ENCODE measurements around the gene VAV2.

Gene VAV2

DNA sequence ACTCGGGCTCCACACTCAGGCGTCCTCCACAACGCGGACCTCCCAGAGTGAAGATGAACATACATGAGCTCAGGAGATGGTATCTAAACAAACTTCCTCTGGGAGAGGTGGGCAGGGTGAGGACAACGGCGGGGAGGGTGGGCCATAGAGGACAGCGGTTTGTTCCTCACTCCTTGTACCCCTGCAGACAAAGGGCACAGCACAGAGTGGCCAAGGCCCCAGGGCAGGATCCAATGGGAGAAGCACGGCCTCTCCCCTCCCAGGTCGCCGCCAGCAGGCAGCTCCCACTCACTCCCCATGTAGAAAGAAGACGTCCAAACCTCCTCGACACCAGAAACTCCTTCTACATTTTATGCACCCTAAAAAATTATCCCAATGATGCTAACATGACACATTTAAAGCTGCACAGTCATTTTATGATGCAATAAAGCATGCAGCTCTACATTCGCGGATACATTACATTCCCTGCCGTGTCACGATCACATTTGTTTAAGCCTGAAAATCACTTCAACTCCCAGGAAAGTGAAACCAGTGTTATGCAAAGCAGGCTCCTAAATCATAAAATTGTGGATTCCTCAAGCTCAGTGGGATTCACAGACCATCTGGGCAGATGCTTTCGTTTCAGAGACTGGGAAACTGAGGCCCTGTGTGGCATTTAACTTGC lies 166.4 kb downstream of the VAV2 start:
- intact Hi-C loops (cut with DNase I), result no loop called here
- DNase-seq, result no peak

DNA sequence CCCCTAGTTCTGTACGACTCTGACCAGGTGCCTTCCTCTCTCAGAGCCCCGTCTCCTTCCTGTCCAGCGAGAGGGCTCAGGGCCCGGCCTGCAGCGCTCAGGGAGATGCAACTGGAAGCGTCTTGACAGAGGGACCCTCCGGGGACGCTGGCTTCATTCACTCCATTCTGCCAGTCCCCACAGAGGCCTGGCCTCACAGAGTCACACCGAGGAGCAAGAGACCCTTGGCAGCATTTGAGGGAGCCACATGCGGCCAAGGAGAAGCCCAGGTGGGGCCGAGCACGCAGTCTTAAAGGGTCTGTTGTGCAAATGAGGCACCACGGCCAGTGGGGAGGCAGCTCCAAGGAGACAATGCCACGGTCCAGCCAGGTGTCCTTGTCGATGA lies 167.3 kb downstream of the VAV2 start:
- no peak for DNase-seq
- intact Hi-C loops (cut with DNase I), result no loop called here

DNA sequence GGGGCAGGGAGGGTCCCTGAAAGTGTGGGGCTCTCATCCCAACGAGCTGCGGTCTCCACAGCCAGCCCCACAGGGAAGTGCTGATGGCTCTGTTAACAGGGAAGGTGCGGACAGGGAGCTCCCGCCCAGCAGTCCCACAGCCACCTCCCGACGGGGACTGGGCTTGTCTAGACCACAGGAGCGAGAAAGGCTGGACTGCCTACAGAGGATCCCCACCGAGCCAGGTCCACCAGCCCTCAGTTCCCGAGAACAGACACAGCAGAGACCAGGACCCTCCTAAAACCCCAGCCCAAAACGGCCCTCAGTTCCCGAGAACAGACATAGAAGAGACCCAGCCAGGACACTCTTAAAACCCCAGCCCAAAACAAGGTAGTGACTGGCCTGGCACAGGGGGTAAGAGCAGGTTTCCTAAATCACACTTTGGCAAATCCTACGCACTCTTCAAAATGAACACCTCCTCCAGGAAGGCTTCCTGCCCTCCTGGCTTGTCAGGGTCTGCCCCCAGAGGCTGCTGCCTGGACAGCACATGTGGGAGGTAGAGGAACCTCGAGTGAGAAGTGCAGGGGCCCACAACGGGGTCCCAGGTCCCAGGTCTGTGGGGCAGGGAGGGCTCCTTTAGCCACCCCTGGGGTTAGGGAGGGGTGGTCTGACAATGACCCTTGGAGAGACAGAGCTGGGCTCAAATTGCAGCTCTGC lies 167.9 kb downstream of the VAV2 start:
- intact Hi-C loops (cut with DNase I), result no loop called here
- DNase-seq, result no peak

DNA sequence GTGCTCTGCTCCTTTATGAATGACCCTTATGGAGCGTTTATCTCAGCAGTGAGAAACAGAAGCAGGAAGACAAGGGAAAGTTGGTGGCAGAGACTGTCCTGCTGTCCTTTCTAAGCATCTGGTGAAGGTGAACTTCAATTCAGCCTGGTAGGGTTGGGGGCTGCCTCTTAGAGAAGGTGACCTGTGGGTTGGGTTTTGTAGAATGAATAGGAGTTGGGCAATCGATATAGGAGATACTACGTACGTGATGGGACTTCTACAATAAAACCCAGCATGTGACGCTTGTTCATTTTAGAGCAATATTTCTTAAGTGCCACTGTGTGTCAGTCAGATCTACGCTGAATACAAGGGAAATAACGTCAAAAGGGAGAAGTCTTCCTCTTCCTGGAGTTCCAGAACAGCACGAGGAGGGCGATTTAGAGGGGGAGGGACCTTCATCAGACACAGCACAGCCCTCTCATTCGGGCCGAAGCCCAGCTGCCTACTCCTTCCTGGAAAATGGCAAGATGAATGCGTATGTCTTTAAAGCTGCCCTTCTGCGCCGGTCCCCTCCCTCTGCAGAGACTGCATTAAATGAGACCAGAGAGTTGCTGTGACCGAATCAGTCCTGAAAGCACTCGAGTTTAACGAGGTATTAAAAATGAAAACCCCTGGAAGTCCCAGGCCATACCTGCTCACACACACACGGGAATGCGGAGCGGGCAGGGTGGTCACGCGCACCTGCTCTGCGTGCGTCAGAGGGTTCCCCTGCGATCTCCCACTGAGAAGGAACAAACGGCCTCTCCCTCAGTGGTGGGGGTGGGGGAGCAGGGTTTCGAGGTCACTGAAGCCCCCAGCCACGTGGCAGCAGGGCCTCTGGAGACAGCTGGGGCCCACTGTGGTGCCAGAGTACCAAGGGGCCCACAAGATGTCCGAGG lies 168.7 kb downstream of the VAV2 start:
- intact Hi-C loops (cut with DNase I), result no loop called here
- DNase-seq, result no peak

DNA sequence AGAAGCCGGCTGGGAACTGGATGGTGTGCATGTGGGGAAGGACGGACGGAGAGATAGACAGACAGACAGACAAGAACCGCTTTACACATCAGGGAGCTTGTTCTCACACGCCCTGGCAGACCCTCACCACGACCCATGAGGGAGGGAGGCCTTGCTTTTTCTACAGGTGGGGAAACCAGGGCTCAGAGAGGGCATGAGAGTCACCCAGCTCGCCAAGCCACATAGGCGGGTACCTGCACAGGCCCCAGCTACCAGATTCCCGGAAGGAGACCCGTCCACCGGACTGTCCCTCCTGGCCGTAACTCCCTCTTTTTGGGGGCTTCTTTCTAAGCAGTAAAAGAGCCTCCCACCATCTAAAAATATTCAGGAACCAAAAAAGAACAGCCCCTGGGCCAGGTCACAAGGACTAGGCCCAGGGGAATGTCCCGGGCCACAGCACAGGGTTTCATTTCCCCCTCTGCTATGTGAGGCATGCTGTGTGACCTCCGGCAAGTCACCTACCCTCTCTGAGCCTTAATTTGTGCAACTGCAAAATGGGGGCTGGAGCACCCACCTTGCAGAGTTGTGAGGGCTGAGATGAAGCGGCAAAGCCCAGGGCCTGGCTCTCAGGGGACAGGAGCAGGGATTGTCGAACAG lies 169.6 kb downstream of the VAV2 start:
- DNase-seq, result no peak
- intact Hi-C loops (cut with DNase I), result no loop called here

DNA sequence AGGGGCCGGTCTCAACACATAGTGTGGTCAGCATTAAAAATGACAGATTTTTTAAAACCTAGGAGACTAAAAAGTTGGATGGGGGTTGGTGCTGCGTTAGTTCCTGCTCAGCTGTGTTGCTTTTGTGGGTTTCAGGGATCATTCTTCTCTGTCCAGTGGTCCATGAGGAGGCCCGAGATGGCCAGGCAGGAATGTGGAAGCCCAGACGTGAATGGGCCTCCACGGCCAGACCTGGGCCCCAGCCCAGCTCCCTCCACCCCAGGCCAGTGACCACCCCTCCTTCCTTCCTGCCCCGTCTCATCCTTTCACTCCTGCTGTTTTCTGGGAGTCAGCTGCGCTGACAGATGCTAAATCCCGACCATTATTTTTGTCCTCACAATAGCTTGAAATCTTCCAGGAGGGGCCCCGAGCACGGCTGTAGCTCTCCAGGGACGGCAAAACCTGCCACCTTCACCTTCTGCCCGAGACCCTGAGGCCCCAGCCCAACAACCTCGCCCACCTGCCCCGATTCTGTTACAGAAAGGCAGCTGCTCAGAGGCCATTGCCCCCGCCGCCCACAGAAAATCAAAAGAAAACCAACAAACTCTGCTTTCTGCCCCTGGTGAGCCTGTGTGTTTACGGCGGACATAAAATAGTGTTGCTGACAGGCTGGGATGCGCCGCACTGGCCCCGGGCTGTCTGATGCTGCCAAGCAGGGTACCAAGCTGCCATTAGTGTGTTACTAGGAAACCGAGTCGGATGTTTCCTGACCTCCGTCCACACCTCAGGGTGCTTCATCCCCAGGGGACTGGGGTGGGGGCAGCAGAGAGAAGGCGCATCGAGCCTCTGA lies 170.3 kb downstream of the VAV2 start:
- no peak for DNase-seq
- intact Hi-C loops (cut with DNase I), result no loop called here

DNA sequence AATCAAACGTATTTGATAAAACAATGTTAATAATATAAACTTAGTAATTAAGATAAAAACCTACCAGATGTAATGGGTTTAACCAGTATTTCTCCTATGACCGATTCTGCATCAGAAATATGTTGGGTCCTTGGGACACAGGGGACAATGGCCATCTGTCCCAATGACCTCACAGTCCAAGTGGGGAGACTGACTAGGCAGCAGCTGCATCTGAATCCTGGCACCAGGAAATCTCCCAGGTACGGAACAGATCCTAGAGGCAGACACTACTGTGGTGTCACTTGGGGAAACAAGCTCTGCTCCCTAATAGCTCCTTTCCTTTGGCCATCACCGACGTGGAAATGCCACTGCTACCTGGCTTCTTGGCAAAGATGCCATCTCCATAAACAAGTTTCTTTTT lies 172.2 kb downstream of the VAV2 start:
- intact Hi-C loops (cut with DNase I), result no loop called here
- no peak for DNase-seq

DNA sequence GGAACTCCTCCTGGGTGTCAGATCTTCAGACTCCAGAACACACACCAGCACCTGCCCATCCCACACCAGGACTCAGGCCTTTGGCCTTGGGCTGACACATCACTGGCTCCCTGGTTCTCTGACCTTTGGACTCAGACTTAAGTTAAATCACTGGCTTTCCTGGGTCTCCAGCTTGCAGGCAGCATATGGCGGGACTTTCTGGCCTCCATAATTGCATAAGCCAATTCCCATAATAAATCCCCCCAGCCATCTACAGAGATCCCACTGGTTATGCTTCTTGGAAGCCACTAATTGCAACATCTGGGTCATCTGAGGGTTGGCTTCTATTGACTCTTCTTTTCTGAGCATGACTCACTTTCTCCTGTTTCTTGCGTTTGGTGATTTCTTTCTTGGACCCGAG lies 173.7 kb downstream of the VAV2 start:
- no peak for DNase-seq
- intact Hi-C loops (cut with DNase I), result no loop called here

DNA sequence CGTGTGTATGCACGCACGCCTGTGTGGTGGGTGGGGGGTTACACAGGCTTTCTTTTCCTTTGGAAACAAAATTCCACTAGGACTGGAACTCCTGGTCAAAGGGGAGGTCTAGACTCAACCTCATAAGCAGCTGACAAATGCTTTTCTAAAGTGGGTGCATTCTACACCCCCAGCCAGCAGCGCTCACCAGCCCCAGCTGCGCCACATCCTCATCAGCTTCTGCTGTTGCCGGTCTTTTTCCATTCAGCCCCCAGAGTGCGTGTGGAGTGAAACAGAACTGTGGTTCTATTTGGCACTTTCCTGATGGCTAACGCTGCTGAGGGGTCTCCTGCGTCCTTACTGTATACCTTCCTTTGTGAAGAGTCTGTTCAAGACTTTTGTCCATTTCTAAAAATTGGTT lies 176.3 kb downstream of the VAV2 start:
- DNase-seq, result no peak
- intact Hi-C loops (cut with DNase I), result no loop called here

DNA sequence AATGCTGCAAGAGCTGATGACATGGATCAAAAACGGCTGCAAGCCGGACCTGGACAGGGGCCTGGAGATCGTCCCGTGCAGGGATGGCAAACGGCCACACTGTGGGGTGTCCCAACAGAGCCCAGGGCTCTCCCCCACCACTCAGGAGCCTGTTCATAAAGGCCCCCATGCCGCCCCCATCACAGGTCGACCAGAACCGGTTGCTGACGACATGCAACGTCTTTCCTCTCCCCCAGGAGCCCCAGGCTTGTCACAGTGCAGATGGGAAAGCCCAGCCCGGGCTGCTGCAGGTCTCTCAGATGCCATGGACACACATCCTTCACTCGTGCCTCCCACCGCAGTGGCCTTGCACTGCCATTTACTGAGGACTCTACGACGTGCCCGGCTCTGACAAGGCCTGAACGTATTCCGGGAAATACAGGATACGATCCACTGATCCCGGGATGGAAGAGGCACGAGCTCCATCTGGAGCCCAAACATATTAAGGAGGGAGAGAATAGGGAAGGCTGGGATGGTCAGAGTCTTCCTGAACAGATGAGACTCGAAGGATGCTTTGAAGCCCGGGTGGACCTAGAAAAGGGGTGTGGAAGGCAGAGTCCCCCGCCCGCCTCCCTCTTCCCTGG lies 177.4 kb downstream of the VAV2 start:
- intact Hi-C loops (cut with DNase I), result no loop called here
- no peak for DNase-seq

DNA sequence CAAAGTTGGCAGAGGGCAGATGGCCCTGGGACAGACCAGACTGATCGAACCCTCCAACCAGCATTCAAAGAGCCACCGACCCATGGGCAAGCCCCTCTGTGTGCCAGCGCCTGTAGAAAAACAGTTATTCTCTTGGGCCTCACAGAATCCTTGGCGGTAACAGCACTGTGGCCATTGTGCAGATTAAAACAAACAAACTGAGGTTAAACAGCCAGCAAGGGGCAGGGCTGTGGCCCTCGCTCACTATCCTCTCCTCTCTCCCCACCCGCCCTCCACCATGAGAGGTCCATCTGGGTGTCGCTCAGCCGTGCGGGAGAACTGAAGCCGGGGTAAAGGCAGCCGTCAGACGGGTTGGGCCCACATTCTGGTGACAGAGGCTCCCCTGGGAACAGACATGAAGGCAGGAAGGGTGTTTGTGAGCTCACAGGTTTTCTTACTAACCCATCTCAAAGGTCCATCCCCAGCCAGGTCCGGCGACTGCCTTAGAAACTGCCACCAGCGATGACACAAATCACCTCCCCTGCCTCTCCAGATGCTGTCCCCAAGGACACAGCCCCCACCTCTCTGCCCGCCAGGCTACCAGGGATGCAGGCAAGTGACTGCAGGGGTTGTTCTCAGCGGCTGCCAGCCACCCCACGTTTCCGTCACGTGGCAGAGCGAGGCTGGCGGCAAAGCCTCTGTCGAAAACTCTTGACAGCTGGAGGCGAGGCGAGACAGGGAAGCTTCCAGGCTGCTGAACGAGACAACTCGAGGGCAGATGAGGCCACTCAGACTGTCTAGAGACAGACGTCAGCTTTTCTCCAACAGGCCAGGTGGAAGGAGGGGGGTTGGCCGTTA lies 178.2 kb downstream of the VAV2 start:
- DNase-seq, result no peak
- intact Hi-C loops (cut with DNase I), result no loop called here

DNA sequence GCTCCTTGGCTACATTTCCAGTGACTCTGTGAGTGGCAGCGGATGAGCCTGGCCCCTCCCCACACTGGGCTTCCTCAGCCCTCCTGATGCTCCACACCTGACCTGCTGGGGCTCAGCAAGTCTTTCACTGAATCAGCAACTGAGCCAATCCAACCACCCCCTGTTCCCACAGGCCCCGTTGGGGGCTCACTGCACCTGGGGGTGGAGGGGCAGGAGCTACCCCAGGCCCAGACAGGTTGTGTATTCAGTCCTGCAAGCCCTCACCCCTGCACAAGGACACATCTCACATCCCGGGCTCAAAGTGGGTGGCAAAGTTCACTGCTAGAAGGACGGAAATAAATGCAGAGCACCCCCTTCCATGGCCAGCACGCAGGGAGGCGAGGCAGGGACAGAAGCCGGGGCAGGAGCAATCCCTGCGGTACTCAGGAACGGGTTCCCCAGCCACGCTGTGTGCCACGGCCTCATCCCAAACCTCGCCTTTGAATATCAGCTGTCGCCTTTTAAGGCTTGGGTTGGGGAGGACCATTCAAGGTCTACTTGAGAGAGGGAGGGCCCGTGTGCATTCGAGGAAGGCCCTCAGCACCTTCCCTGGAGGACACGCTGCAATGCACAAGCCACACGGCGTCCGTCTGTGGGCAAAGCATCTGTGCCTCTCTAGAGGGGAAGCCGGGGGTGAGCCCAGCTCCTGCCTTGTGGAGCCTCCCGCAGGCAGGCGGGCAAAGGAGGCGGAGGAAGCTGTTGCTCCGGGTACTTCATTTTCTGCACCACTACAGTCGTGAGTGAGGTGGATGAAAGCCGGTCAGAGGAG lies 179.0 kb downstream of the VAV2 start:
- DNase-seq, result no peak
- intact Hi-C loops (cut with DNase I), result no loop called here

DNA sequence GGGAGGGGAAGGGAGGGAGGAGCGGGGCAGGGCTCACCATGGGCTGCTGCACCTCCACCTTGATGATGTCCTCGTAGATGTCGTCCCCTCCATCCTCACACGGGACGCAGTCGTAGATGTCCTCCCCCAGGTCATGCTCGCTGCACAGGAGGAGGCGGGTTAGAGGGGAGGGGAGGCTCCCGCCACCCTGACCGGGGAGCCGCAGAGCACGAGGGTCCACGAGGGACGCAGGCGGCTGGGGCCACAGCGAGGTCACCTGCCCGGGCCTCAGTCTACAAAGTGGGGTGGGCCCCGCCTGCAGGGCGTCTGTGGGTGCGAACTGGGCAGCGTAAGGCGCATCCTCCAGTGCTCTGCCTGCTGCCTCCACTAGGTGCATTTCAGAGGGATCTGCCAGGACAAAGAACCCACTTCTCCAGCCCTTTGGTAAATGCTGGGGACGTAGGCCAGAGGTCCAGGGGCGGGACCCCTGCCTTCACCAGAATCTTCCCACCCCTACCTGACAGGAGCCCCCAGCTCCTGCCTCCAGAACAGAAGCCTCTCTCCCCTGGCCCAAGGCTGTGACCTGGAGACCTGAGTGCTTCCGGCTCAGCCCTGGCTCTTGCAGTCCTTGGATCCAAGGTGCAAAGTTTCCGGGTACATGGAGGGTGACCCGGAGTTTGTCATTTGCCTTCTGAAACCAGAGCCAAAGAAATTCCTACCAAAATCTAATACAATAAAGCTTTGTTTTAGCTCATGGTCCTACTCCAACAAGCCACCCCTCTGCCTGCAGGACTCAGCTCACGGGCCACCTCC lies 179.9 kb downstream of the VAV2 start:
- intact Hi-C loops (cut with DNase I), result no loop called here
- DNase-seq, result no peak

DNA sequence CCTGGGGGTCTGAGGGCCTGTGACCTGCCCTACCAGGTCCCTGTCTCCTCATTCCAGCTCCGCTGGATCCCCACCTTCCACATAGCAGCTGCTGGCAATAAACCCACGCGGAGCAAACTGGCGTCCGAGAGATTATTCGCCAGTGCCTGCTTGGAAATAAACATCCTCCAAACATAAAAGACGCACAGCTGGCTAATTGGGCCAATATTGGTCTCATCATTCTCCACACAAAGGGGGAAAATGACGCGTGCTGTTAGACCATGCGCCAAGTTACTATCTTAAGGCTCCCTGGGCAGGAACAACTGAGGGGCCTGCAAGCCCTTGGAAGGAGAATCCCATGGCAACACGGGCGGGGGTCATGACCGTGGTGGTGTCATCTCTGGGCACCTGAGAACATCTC lies 180.7 kb downstream of the VAV2 start:
- intact Hi-C loops (cut with DNase I), result no loop called here
- DNase-seq, result no peak

DNA sequence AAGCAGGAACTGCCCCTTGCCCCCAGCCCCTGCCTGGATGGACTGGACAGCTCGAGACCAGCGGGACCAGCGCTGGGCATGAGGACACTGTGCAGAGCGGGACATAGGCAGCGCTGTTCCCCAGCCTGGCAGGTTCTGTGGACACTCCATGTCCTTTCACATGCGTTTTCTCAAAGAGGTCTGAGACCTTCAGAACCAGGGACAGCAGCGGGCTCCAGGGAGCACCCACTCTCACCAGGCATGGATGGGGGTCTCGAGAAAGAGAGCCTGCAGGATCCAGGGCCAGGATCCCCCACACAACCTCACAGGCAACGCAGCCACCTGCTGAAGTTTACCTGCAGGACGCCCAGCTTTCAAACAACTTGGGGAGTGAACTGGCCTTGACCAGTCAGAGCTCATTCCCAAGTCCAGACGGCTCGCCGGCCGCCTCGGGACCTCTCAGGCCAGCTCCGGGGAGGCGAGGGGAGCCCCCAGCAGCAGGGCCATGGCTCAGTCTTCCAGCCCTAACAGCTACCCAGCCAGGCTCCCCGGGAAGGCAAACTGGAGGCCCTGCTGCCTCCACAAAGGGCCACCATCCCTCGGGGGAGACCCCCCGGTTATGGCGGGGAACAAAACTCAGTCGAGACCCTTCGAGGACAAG lies 181.4 kb downstream of the VAV2 start:
- intact Hi-C loops (cut with DNase I), result no loop called here
- DNase-seq, result no peak

DNA sequence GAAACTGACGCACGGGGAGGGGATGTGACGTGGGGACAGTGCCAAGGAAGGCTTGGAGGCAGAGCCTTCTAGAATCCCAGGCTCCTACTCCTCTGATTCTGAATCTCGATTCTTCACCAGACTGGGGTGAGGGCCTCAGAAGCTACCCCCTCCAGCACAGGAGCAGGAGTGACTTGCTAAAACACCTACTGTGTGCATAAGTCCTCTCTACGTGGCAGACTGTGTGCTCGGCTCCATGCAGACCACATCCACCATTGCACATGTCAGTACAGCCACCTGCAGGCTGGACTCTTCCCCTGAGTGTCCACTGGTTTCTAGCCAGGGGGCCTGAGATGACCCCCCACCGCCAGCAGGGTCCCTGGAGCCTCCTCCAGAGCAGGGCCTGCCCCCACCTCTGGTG lies 182.8 kb downstream of the VAV2 start:
- no peak for DNase-seq

More for the DNA sequence above, 182.8 kb downstream of the VAV2 start:
- intact Hi-C loops (cut with DNase I), result no loop called here
